Measurements from ENCODE around the gene ABLIM1. TPM values are rescaled to one million over a fixed set of nuclear protein-coding genes. Genes with fewer than 3 reads are reported as not detected.

Gene ABLIM1
- total and polyA plus RNA-seq, 10 of the 15 experiments (the other 5 are each of a cell fraction or from before 2014, with no cell fraction given) = 14.2 to 50.5 (median 28.1) TPM

DNA sequence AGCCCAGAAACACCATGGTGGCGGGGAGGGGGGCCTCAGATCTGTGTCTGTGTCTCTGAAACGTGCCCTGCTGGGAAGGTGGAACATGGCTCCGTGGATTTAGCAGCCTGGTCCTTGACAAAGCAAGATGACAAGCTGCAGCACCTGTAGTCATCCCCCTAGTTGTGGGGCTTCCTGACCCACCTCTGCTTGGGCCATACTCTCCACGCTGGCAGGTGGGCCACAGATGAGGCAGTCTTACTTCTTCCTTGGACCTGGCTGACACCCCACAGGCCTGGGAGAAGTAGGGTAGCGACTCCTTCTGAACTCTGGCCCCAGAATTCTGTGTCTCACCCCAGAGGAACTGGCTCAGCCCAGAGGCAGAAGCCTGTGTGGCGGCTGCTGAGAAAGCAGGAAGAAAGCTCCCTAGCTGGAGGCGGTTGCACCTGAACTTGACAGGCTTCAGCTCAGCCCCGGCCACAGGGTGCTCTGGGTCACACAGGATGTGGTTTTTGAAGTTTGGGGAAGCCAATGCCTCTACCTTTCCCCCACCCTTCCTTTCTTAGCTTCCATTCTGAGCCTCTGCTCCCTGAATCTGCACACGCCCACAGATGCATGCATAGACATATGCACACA is 113.9 kb downstream of the ABLIM1 start (continued):
- TF ChIP-seq, protein P1, sequence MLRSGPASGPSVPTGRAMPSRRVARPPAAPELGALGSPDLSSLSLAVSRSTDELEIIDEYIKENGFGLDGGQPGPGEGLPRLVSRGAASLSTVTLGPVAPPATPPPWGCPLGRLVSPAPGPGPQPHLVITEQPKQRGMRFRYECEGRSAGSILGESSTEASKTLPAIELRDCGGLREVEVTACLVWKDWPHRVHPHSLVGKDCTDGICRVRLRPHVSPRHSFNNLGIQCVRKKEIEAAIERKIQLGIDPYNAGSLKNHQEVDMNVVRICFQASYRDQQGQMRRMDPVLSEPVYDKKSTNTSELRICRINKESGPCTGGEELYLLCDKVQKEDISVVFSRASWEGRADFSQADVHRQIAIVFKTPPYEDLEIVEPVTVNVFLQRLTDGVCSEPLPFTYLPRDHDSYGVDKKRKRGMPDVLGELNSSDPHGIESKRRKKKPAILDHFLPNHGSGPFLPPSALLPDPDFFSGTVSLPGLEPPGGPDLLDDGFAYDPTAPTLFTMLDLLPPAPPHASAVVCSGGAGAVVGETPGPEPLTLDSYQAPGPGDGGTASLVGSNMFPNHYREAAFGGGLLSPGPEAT (IDR thresholded peaks at IDR 0.05; ENCODE audit: low read depth) = peak; percentile 52; the same call in 1 of the 2 replicates
- no peak for TF ChIP-seq POLR2AphosphoS2 (IDR thresholded peaks at IDR 0.05; ENCODE audit: low read depth, low read length)
- TF ChIP-seq NR2C2 (IDR thresholded peaks at IDR 0.05; ENCODE audit: borderline replicate concordance, control insufficient read depth, insufficient read length, low read depth) = no peak
- no peak for TF ChIP-seq ZNF217 (IDR thresholded peaks at IDR 0.05)
- no peak for TF ChIP-seq ELK1 (IDR thresholded peaks at IDR 0.05; ENCODE audit: low read depth, low read length)
- TF ChIP-seq NFIC (IDR thresholded peaks at IDR 0.05; ENCODE audit: low read depth, low read length) = no peak
- TF ChIP-seq SUZ12 (IDR thresholded peaks at IDR 0.05; ENCODE audit: unreplicated experiment) = no peak
- no peak for TF ChIP-seq BRCA1 (IDR thresholded peaks at IDR 0.05; ENCODE audit: low read depth, low read length)
- TF ChIP-seq SUPT20H (IDR thresholded peaks at IDR 0.05; ENCODE audit: borderline replicate concordance, control insufficient read depth, low read depth, low read length) = no peak
- TF ChIP-seq RAD21 (IDR thresholded peaks at IDR 0.05; ENCODE audit: insufficient read depth, low read depth, low read length) = no peak
- no peak for TF ChIP-seq KDM1A (IDR thresholded peaks at IDR 0.05; ENCODE audit: borderline replicate concordance)
- TF ChIP-seq ATF3 (IDR thresholded peaks at IDR 0.05; ENCODE audit: borderline replicate concordance, extremely low read depth, low read depth, low read length) = no peak
- TF ChIP-seq NR2C1 (IDR thresholded peaks at IDR 0.05) = no peak
- TF ChIP-seq FOXK2 (IDR thresholded peaks at IDR 0.05) = no peak
- no peak for TF ChIP-seq TCF3 (IDR thresholded peaks at IDR 0.05; ENCODE audit: borderline replicate concordance, insufficient read depth, low read depth, low read length)
- TF ChIP-seq, protein P2, sequence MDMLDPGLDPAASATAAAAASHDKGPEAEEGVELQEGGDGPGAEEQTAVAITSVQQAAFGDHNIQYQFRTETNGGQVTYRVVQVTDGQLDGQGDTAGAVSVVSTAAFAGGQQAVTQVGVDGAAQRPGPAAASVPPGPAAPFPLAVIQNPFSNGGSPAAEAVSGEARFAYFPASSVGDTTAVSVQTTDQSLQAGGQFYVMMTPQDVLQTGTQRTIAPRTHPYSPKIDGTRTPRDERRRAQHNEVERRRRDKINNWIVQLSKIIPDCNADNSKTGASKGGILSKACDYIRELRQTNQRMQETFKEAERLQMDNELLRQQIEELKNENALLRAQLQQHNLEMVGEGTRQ (IDR thresholded peaks at IDR 0.05; ENCODE audit: borderline replicate concordance, low read depth, low read length) = no peak
- peak in 1 of 2 experiments; percentile 41; a peak in 1 of 4 replicates for TF ChIP-seq BHLHE40 (IDR thresholded peaks at IDR 0.05; ENCODE audit: borderline replicate concordance in 1 of 2, low read depth in 2 of 2, low read length in 1 of 2)
- TF ChIP-seq, protein P3, sequence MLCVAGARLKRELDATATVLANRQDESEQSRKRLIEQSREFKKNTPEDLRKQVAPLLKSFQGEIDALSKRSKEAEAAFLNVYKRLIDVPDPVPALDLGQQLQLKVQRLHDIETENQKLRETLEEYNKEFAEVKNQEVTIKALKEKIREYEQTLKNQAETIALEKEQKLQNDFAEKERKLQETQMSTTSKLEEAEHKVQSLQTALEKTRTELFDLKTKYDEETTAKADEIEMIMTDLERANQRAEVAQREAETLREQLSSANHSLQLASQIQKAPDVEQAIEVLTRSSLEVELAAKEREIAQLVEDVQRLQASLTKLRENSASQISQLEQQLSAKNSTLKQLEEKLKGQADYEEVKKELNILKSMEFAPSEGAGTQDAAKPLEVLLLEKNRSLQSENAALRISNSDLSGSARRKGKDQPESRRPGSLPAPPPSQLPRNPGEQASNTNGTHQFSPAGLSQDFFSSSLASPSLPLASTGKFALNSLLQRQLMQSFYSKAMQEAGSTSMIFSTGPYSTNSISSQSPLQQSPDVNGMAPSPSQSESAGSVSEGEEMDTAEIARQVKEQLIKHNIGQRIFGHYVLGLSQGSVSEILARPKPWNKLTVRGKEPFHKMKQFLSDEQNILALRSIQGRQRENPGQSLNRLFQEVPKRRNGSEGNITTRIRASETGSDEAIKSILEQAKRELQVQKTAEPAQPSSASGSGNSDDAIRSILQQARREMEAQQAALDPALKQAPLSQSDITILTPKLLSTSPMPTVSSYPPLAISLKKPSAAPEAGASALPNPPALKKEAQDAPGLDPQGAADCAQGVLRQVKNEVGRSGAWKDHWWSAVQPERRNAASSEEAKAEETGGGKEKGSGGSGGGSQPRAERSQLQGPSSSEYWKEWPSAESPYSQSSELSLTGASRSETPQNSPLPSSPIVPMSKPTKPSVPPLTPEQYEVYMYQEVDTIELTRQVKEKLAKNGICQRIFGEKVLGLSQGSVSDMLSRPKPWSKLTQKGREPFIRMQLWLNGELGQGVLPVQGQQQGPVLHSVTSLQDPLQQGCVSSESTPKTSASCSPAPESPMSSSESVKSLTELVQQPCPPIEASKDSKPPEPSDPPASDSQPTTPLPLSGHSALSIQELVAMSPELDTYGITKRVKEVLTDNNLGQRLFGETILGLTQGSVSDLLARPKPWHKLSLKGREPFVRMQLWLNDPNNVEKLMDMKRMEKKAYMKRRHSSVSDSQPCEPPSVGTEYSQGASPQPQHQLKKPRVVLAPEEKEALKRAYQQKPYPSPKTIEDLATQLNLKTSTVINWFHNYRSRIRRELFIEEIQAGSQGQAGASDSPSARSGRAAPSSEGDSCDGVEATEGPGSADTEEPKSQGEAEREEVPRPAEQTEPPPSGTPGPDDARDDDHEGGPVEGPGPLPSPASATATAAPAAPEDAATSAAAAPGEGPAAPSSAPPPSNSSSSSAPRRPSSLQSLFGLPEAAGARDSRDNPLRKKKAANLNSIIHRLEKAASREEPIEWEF (IDR thresholded peaks at IDR 0.05; ENCODE audit: insufficient replicate concordance, low read depth, low read length) = no peak
- 0 out of 2 replicates have a peak, but pooled peaks have one; percentile 18 for TF ChIP-seq CREB1 (IDR thresholded peaks at IDR 0.05; ENCODE audit: low read depth)
- TF ChIP-seq GABPA (IDR thresholded peaks at IDR 0.05; ENCODE audit: low read depth) = peak; percentile 76
- TF ChIP-seq POLR2A (IDR thresholded peaks at IDR 0.05; ENCODE audit: low read depth, low read length) = peak; percentile 62
